Gastroesophageal sphincter (tissue), 3 donors: ENCODE results near the gene SIVA1.

Source experiments
- EP300 ChIP-seq: sonication (generic); formaldehyde crosslinking; IDR thresholded peaks from one replicate; pipeline ENCODE4 v1.6.1; 2017; ENCODE audit warnings: antibody characterized with exemption, mild to moderate bottlenecking
- POLR2AphosphoS5 ChIP-seq: sonication (generic); formaldehyde crosslinking; IDR thresholded peaks from one replicate; pipeline ENCODE4 v1.6.1; 2017; ENCODE audit warnings: antibody characterized with exemption
- TF ChIP-seq, protein P1 (sequence below), 4 experiments: fragments of 200-600 bp in 2 of 4; fragments of 450-650 bp in 2 of 4; sonication (generic) in 1 of 4; IDR thresholded peaks; one replicate each; pipeline ENCODE4 v1.5.1; 2017 to 2019; ENCODE audit warnings: antibody characterized with exemption in 4 of 4, mild to moderate bottlenecking in 2 of 4, moderate library complexity in 2 of 4

DNA sequence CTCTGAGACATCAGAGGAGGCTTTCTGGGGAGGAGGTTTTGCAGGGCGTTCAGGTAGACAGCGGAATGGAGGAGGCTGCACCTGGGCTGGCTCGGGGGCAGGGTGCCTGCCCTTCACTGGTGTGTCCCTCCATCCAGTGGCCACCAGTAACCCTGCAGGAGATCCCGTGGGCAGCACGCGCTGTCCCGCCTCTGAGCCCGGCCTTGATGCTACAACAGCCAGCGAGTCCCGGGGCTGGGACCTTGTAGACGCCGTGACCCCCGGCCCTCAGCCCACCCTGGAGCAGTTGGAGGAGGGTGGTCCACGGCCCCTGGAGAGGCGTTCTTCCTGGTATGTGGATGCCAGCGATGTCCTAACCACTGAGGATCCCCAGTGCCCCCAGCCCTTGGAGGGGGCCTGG lies 38.9 kb upstream of the SIVA1 start:
- TF ChIP-seq, protein P1, sequence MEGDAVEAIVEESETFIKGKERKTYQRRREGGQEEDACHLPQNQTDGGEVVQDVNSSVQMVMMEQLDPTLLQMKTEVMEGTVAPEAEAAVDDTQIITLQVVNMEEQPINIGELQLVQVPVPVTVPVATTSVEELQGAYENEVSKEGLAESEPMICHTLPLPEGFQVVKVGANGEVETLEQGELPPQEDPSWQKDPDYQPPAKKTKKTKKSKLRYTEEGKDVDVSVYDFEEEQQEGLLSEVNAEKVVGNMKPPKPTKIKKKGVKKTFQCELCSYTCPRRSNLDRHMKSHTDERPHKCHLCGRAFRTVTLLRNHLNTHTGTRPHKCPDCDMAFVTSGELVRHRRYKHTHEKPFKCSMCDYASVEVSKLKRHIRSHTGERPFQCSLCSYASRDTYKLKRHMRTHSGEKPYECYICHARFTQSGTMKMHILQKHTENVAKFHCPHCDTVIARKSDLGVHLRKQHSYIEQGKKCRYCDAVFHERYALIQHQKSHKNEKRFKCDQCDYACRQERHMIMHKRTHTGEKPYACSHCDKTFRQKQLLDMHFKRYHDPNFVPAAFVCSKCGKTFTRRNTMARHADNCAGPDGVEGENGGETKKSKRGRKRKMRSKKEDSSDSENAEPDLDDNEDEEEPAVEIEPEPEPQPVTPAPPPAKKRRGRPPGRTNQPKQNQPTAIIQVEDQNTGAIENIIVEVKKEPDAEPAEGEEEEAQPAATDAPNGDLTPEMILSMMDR (IDR thresholded peaks at IDR 0.05), result no peak
- TF ChIP-seq POLR2AphosphoS5, result no peak
- no peak for TF ChIP-seq EP300
